Thyroid gland (tissue), 4 donors: Measurements from ENCODE around the gene RPTOR.

Experiments used
- POLR2A ChIP-seq, 2 donors: fragments of 450-650 bp; IDR thresholded peaks; one replicate each; pipeline ENCODE4 v1.6.1; 2017; ENCODE audit warnings: antibody characterized with exemption in 2 of 2, mild to moderate bottlenecking in 2 of 2, moderate library complexity in 1 of 2
- TF ChIP-seq, protein P1 (sequence below), 6 experiments: fragments of 200-600 bp in 3 of 6; fragments of 450-650 bp in 3 of 6; sonication (generic) in 3 of 6; IDR thresholded peaks; one replicate each; pipeline ENCODE4 v1.5.1; 2016 to 2019; ENCODE audit warnings: antibody characterized with exemption in 6 of 6, mild to moderate bottlenecking in 2 of 6, inconsistent platforms in 1 of 6, moderate library complexity in 1 of 6

DNA sequence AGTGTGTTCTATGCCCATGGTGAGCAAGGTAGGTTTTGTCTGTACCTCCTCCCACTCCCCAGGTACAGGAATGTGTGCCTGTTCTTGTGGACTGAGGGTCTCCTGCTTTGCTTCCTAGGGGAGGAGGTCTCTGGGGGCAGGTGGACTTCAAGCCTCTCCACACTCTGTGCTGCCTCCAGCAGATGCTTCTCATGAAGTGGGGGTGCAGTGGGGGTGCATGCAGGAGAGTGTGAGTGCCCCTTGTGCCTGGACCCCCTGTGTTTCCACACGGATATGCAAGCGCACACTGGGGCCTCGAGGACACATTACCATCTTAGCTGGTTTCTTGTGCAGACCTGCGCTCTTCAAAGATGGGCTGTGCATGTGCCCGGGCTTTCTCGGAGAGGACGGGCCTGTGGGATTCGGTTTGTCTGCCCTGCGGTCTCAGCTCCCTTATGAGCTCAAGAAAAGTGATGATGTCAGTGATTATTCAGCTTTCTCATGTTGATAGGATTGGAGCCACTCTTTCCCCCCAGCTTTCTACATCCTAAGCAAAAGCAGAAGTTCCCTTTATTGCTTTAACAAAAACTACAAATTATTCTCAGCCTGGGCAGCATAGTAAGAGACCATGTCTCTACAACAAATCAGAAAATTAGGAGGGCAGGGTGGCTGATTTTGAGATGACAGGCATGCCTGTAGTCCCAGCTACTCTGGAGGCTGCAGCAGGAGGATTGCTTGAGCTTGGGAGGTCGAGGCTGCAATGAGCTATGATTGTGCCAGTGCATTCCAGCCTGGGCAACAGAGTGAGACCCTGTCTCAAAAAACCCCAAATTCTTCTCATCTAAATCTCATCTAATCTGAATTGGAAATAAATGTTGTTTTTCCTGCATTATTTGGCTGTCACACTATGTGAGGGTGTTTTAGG lies 86.8 kb downstream of the RPTOR start:
- TF ChIP-seq POLR2A (IDR thresholded peaks at IDR 0.05) = no peak
- TF ChIP-seq, protein P1, sequence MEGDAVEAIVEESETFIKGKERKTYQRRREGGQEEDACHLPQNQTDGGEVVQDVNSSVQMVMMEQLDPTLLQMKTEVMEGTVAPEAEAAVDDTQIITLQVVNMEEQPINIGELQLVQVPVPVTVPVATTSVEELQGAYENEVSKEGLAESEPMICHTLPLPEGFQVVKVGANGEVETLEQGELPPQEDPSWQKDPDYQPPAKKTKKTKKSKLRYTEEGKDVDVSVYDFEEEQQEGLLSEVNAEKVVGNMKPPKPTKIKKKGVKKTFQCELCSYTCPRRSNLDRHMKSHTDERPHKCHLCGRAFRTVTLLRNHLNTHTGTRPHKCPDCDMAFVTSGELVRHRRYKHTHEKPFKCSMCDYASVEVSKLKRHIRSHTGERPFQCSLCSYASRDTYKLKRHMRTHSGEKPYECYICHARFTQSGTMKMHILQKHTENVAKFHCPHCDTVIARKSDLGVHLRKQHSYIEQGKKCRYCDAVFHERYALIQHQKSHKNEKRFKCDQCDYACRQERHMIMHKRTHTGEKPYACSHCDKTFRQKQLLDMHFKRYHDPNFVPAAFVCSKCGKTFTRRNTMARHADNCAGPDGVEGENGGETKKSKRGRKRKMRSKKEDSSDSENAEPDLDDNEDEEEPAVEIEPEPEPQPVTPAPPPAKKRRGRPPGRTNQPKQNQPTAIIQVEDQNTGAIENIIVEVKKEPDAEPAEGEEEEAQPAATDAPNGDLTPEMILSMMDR (IDR thresholded peaks at IDR 0.05) = no peak
